NCI-H82 (cell line): ENCODE measurements around the gene GRB10.
"Not testable (repeated sequence)": the region's sequence is repeated elsewhere in the genome, so short reads cannot be mapped to it uniquely, and the experiment has no call there.

ENCODE experiments used
- DNase-seq: peaks from one replicate; lab custom pipeline; 2025; lab: John Stamatoyannopoulos, UW

GRB10 gene

DNA sequence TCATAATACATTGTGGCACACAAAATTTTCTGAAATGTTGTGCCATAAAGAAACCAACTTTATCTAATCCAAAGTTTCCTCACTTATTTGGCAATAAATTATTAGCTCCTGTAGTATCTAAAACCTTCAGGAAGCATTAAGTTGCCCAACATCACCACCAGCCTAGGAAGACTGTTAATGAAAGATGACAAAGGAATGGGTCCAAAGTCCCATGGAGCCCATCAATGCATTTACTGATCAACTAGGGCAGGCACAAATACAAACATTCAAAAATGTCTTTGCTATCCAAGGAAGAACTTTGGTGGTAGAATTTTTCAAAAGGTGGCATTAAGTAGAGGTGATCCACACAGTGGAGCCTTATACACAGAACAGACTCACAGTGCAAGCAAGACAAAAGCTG is 4.5 kb downstream of the GRB10 start:
- DNase-seq = no peak

- DNase-seq = peak; percentile 91
Measured at GRCh38 chr7:50775836-50776235, 6.9 kb downstream of the GRB10 start.

GRCh38 chr7:50775231-50775630 is 7.5 kb downstream of the GRB10 start:
- no peak for DNase-seq

DNA sequence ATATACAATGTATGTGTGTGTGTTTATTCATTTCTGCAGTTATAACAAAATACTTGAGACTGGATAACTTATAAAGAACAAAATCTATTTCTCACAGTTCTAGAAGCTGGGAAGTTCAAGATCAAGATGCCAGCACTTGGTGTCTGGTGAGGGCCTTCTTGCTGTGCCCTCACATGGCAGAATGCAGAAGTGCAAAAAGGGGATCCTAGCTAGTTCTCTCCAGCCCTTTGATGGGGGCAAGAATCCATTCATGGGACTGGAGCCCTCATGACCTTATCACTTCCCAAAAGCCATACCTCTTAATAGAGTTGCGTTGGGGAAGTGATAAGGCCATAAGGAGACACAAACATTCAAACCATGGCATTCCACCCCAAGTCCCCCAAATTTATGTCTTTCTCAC is 8.4 kb downstream of the GRB10 start:
- DNase-seq = no peak

- not testable (repeated sequence) for DNase-seq
Measured at GRCh38 chr7:50773071-50773470, 9.6 kb downstream of the GRB10 start.

DNA sequence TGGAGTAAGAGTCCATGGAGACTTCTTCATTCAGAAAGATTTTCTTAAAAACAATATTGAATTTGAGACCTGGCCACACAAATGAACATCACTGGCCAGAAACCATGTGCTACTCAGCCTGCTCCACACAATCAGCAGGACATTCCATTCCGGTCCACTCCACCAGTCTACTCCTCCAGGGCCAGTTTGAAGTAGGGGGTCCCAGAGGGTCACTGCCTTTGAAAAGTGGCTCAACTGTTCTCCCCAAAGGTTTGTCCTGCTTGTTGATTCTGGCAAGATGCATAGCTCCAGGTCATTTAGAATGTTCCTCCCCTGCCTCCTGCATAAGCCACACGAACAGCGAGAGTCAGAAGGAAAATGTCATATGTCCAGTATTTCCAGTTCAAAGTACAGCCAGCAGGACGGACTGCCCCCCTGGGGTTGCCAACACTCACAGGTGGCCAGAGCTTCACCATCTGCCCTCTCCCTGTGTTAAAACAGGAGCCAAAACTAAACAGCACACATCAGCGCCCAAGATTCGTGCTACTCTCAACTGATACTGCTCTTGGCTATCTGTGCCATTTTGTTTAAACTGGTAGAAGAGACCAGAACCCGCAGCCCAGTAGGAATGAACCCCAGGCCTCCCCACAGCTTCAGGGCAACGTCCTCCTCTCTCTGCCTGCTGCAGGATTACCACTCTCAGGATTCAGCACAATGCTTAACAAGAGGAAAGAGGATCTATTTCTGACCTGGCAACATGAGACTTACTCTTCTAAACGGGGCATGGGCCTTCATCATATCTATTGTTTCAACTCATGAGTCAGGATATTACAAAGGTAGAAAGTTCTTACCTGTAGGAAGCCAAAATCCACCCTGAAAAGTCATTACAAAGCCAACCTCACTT is 11.3 kb downstream of the GRB10 start:
- DNase-seq = no peak

DNA sequence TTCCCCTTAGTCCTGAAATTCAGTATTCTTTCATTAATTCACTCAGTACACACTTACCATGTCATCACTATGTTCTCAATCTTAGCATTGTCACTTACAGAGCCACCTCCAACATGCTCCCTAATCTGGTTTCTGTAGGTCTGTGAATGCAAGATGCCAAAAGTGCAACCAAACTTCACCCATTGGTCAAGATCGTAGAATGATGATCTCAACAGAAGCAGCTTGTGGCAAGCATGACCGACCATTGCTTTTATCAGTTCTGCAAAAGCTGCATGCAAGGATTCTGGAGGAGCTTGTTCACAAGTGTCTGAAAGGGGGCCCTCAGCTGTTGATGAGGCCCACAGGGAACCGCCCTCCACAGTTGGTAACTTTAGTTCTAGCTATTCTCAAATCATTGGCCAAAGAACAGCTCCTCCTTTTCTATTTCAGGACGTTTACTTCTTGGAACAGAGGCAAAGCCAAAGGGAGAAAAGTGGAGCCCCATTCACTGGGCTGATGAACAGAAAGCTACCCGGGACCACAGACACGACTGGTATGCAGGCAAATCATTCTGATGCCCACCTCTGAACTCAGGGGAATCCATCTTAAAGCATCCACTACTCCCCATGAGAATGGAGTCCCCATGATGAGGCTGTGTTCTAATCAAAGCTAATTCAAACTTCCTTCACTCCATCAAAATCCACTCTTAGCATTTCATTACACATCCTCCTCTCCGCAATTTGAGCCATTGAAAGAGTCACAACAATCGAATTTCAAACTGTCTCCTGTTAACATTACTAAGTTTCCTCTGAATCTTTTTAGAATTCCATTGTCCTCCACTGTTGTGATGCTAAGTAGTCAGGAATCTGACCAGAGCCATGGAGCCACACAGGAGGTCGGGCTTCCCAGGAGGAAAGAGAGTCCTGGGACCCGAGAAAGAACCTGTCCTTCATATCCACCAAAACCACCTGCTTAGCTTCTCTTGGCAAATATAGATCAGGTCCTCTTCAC is 13.9 kb downstream of the GRB10 start:
- no peak for DNase-seq

DNA sequence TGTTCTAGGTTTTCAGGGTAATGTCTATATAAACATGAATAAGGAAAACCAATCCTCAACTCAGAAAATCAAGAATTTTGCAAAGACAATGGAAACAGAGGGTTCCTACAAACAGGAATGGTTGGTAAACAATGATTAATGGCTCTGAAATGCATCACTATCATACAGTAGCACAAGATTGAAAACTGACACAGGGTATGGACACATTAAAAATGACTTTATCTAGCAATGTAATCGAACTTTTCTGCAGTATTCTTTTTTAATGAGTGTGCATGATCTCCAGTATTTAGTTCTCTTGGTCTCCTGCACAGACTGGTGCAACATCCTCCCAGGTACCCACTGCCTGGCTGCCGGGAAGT is 15.9 kb downstream of the GRB10 start:
- DNase-seq = no peak

DNA sequence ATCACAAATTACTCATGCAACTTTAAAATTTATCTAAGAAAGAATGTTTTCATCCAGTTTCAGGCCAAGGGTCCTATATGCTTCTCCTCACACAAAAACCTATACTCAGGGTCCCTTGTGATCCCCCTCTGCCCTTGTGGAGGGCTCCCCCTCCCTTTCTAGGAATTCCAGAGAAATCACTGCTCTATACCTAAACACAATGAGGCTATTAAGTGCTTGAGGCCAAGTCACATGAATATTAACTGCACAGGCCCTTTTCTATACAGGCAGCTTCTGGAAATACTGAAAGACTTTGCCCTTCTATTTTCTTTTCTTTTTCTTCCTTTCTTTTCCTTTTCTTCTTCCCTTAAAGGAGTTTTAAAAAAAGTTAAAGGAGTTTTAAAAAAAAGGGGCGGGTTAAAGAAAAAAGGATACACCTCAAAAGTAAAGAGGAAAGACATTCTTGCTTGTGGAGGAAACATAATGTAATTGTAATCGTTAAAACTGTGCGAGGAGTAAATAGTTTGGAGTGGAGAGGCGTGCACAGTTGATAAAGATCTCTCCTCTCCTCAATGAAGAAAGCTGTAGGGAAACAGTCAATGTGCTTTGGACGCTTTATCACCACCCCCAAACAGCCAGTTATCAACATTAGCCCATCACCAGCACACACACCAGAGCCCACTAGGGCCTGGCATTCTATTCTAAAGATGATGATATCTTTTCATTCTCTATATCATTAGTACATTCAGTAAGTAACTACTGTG is 16.4 kb downstream of the GRB10 start:
- no peak for DNase-seq

DNA sequence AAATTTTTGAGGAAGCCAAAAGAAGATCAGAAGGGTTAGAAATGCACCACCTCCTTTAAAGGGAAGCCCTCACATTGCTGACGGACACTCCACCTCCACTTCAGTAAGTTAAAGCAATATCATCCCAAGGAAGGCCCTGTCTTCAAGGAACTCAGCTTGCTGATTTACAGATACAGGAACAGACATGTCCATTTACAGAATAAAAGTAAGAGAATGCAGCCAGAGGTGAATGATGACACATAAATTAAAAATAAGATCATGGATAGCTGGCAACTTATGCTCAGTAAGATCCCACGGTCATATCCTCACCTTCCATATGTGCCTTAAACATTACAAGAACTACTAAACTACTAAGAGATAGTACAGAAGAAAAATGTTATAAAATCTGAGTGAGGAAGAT is 20.4 kb downstream of the GRB10 start:
- no peak for DNase-seq

DNA sequence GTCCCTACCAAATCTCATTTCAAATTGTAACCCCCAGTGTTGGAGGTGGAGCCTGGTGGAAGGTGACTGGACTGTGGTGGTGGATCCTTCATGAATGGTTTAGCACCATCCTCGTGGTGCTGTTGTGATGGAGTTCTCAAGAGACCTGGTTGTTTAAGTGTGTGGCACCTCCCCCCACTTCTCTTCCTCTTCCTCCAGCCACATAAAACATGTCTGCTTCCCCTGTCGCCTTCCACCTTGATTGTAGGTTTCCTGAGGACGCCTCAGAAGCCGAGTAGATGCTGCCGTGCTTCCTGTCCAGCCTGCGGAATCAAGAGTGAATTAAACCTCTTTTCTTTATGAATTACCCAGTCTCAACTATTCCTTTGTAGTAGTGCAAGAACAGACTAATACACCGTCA is 21.0 kb downstream of the GRB10 start:
- no peak for DNase-seq

DNA sequence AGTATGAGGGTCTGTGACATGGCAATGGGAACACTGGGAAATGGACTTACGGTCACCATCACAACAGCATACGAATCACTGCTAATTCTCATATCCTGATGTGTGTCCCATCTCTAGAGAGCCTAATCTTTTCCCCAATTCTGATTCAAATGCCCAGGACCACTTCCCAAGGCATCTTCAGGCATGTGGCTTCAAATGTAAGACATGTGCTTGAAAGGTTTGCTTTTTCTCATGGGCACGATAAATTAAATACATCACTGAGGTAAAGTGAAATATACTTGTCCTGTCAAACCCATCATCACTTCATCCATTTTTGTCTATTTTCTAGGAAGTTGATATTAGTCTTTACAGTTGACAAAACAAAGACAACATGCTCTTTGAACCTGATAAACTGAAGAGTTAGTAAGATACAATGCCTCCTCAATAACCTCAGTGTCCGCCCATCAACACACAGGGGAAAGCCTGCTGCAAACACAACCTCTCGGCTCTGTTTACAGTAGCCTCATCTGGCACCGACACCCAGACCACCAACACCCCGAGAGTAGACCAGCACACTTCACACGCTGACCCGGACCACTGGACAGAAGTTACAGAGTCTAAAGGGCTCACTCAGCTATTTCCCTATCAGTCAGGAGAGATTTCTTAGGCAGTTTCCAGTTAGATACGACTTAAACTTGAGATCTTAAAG is 24.8 kb downstream of the GRB10 start:
- DNase-seq = no peak

GRCh38 chr7:50756180-50756579 is 26.5 kb downstream of the GRB10 start:
- no peak for DNase-seq

DNA sequence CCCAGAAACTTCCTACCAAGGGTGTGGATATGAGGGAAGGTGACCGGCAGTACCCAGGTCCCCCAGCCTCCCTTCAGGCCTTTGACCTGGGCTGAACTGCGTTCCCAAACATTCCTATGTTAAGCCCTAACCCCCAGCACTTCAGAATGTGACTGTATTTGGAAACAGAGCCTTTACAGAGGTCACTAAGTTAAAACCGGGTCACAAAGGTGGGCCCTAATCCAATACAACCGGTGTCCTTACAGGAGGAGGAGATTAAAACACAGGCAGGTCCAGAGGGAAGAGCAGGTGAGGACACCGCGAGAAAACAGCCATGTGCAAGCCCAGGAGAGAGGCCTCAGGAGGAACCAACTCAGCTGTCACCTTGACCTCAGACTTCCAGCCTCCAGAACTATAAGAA is 28.0 kb downstream of the GRB10 start:
- no peak for DNase-seq

GRCh38 chr7:50754241-50754640 is 28.5 kb downstream of the GRB10 start:
- no peak for DNase-seq

GRCh38 chr7:50752422-50752821 is 30.3 kb downstream of the GRB10 start:
- DNase-seq = no peak

DNA sequence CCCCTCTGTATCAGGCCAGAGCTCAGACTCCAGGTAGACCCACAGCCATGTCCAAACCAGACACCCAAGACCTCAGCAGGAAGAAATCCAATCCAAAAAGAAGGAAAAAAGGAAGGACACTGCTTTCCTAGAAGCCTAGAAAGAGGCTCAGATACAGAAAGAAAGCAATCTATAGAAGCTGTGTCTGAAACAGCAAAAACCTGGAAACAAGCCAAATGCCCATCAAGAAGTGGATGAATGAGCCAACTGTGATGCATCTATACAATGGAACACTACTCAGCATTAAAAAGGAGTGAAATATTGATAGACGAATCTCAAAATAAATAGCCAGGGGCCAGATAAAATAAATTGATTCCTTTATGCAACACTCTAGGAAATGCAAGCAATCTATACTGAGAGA is 31.6 kb downstream of the GRB10 start:
- no peak for DNase-seq

GRCh38 chr7:50749896-50750295 is 32.8 kb downstream of the GRB10 start:
- DNase-seq = no peak

GRCh38 chr7:50748472-50748871 is 34.2 kb downstream of the GRB10 start:
- DNase-seq = no peak

- no peak for DNase-seq
Measured at GRCh38 chr7:50745835-50746234, 36.9 kb downstream of the GRB10 start.

DNA sequence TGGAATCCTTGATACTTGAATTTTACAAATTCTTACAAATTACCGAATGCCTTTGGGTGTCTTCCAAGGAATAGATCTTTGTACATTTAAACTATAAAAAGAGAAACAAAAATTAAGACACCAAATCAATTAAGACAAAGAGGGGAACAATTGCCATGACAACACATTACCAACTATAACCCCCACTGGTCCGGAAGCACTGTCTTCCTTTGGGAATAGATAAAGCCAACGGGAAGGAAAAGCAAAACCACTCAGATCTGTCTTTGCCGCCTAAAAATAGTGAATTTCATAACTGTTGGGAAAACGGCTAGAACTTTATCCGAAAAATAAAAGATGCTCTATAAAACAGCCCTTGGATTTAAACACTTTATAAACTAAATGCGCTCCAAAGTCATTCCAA is 37.4 kb downstream of the GRB10 start:
- DNase-seq = no peak

- no peak for DNase-seq
Measured at GRCh38 chr7:50743893-50744292, 38.8 kb downstream of the GRB10 start.
